ENCODE data around the gene ZNF785. TPM values are rescaled to one million over a fixed set of nuclear protein-coding genes. Genes with fewer than 3 reads are reported as not detected.

Gene ZNF785
- total RNA-seq, 1 experiment from 2014 or later: 16.0 TPM

- TF ChIP-seq E2F4 (CRISPR knock-in tag; IDR thresholded peaks at IDR 0.05; ENCODE audit: borderline replicate concordance, low read depth) (no peak), SMAD4 (CRISPR knock-in tag; IDR thresholded peaks at IDR 0.05) (no peak), MYBL2 (CRISPR knock-in tag; IDR thresholded peaks at IDR 0.05) (no peak), RORB (CRISPR knock-in tag; IDR thresholded peaks at IDR 0.05) (no peak)
- TF ChIP-seq, protein P1, sequence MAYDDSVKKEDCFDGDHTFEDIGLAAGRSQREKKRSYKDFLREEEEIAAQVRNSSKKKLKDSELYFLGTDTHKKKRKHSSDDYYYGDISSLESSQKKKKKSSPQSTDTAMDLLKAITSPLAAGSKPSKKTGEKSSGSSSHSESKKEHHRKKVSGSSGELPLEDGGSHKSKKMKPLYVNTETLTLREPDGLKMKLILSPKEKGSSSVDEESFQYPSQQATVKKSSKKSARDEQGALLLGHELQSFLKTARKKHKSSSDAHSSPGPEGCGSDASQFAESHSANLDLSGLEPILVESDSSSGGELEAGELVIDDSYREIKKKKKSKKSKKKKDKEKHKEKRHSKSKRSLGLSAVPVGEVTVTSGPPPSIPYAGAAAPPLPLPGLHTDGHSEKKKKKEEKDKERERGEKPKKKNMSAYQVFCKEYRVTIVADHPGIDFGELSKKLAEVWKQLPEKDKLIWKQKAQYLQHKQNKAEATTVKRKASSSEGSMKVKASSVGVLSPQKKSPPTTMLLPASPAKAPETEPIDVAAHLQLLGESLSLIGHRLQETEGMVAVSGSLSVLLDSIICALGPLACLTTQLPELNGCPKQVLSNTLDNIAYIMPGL (CRISPR knock-in tag; IDR thresholded peaks at IDR 0.05): peak; percentile 82; the same call in 1 of the 2 replicates
Observed at GRCh38 chr16:30615358-30616091, 30.0 kb upstream of the ZNF785 start (continued).

- ChIA-PET CTCF (interaction anchor here (0.6 to 3.8 kb wide), 14 partner anchors 12 to 498 kb away, joined by 3 to 18 read pairs (median 4); partner anchors contain the start of genes DCTPP1 and PRR14), POLR2A (interaction anchor here (0.6 to 2.3 kb wide), 15 partner anchors 8 to 269 kb away, joined by 3 to 14 read pairs (median 4); partner anchors contain the start of genes DCTPP1, ZNF688, ZNF747 and ZNF785)
- TF ChIP-seq GABPB1 (CRISPR knock-in tag; IDR thresholded peaks at IDR 0.05) (peak; percentile 64; the same call in 1 of the 2 replicates), MXD4 (CRISPR knock-in tag; IDR thresholded peaks at IDR 0.05; ENCODE audit: borderline replicate concordance) (no peak), FOXK1 (CRISPR knock-in tag; IDR thresholded peaks at IDR 0.05) (peak; percentile 55; the same call in 1 of the 2 replicates), ZNF232 (CRISPR knock-in tag; IDR thresholded peaks at IDR 0.05) (no peak), NFYB (CRISPR knock-in tag; conservative IDR thresholded peaks at IDR 0.05; ENCODE audit: low read depth) (peak; percentile 100), TEAD4 (CRISPR knock-in tag; IDR thresholded peaks at IDR 0.05) (no peak; the same call in 1 of the 2 replicates), HMGA2 (CRISPR knock-in tag; IDR thresholded peaks at IDR 0.05) (0 out of 2 replicates have a peak, but pooled peaks have one; percentile 7), SP1 (CRISPR knock-in tag; conservative IDR thresholded peaks at IDR 0.05) (peak; percentile 73; the same call in 1 of the 2 replicates), STAT6 (CRISPR knock-in tag; conservative IDR thresholded peaks at IDR 0.05; ENCODE audit: low read depth) (no peak), NFATC4 (CRISPR knock-in tag; IDR thresholded peaks at IDR 0.05) (no peak), AR (CRISPR knock-in tag; IDR thresholded peaks at IDR 0.05) (no peak), ZNF219 (CRISPR knock-in tag; IDR thresholded peaks at IDR 0.05; ENCODE audit: borderline replicate concordance) (0 out of 2 replicates have a peak, but pooled peaks have one; percentile 7), FOXP1 (CRISPR knock-in tag; IDR thresholded peaks at IDR 0.05; ENCODE audit: borderline replicate concordance) (no peak; the same call in 1 of the 2 replicates)
- TF ChIP-seq, protein P2, sequence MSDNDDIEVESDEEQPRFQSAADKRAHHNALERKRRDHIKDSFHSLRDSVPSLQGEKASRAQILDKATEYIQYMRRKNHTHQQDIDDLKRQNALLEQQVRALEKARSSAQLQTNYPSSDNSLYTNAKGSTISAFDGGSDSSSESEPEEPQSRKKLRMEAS (CRISPR knock-in tag; IDR thresholded peaks at IDR 0.05): peak; percentile 48; the same call in 1 of the 2 replicates
- TF ChIP-seq, protein P3, sequence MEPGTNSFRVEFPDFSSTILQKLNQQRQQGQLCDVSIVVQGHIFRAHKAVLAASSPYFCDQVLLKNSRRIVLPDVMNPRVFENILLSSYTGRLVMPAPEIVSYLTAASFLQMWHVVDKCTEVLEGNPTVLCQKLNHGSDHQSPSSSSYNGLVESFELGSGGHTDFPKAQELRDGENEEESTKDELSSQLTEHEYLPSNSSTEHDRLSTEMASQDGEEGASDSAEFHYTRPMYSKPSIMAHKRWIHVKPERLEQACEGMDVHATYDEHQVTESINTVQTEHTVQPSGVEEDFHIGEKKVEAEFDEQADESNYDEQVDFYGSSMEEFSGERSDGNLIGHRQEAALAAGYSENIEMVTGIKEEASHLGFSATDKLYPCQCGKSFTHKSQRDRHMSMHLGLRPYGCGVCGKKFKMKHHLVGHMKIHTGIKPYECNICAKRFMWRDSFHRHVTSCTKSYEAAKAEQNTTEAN (CRISPR knock-in tag; IDR thresholded peaks at IDR 0.05): no peak
- TF ChIP-seq, protein P1 (CRISPR knock-in tag; IDR thresholded peaks at IDR 0.05): peak; percentile 97
Observed at GRCh38 chr16:30609926-30610839, 24.7 kb upstream of the ZNF785 start, which contains the start of gene ZNF689. ZNF689 (minus strand) TSS chr16:30610389; CDS start chr16:30610041, 348 bp downstream.

More at GRCh38 chr16:30609926-30610839, 24.7 kb upstream of the ZNF785 start, which contains the start of gene ZNF689:
- H3K27ac Mint-ChIP-seq: peak within 1 kb of the TSS; percentile 97
- ATAC-seq (peak; percentile 93), DNase-seq (ENCODE audit: low spot score) (peak; percentile 96)
- peaks cover 15% of the 10 kb centered on the region for H3K36me3 Mint-ChIP-seq
- H3K4me1 Mint-ChIP-seq: peaks cover 3% of the 10 kb centered on the region; the same call in 1 of the 2 replicates
- no peaks in the 10 kb centered on the region; the same call in 1 of the 2 replicates for H3K27me3 Mint-ChIP-seq (ENCODE audit: low read depth)
- H3K4me3 Mint-ChIP-seq: peak within 1 kb of the TSS; percentile 84
- H3K9me3 Mint-ChIP-seq: no peaks in the 10 kb centered on the region
